ENCODE measurements around the gene SLC44A3.

DNA sequence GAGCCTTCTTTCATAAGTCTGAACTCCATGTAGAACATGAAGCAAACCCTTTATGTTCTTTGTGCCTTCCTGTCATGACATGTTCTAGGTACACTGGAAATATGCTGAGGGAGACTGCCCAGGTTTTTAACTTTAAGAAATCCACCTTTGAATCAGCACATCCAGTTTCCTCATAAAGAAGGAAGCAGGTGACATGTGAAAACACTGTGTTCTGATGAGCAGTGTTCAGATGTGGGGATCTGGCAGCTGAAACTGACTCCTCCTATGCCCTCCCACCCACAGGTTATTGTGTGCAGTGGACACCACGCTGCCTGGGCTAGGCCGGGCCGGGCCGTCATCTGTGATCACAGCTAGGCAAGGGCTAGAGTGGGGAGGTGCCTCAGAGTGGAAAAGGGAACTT, 55.6 kb downstream of the SLC44A3 start:
- TF ChIP-seq, protein P1, sequence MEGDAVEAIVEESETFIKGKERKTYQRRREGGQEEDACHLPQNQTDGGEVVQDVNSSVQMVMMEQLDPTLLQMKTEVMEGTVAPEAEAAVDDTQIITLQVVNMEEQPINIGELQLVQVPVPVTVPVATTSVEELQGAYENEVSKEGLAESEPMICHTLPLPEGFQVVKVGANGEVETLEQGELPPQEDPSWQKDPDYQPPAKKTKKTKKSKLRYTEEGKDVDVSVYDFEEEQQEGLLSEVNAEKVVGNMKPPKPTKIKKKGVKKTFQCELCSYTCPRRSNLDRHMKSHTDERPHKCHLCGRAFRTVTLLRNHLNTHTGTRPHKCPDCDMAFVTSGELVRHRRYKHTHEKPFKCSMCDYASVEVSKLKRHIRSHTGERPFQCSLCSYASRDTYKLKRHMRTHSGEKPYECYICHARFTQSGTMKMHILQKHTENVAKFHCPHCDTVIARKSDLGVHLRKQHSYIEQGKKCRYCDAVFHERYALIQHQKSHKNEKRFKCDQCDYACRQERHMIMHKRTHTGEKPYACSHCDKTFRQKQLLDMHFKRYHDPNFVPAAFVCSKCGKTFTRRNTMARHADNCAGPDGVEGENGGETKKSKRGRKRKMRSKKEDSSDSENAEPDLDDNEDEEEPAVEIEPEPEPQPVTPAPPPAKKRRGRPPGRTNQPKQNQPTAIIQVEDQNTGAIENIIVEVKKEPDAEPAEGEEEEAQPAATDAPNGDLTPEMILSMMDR (IDR thresholded peaks at IDR 0.05 in 8 of 11, conservative IDR thresholded peaks at IDR 0.05 in 3 of 11): no peak
- no peak for TF ChIP-seq POLR2A (IDR thresholded peaks at IDR 0.05)

Measured in spleen (tissue), 7 donors.